Thyroid gland (tissue), 4 donors: Measurements from ENCODE around the gene GRK1.

ENCODE experiments used
- CTCF ChIP-seq, 6 experiments: fragments of 200-600 bp in 3 of 6; fragments of 450-650 bp in 3 of 6; sonication (generic) in 3 of 6; IDR thresholded peaks; one replicate each; pipeline ENCODE4 v1.5.1; 2016 to 2019; ENCODE audit warnings: antibody characterized with exemption in 6 of 6, mild to moderate bottlenecking in 2 of 6, inconsistent platforms in 1 of 6, moderate library complexity in 1 of 6
- POLR2A ChIP-seq, 2 donors: fragments of 450-650 bp; IDR thresholded peaks; one replicate each; pipeline ENCODE4 v1.6.1; 2017; ENCODE audit warnings: antibody characterized with exemption in 2 of 2, mild to moderate bottlenecking in 2 of 2, moderate library complexity in 1 of 2

GRCh38 chr13:113642563-113642962, 24.5 kb upstream of the GRK1 start:
- TF ChIP-seq CTCF (IDR thresholded peaks at IDR 0.05) (no peak), POLR2A (IDR thresholded peaks at IDR 0.05) (no peak)
